KOPT-K1 (cell line): ENCODE results near the gene FASTKD3.

ENCODE experiments used
- H3K27ac ChIP-seq: fragments of 200-600 bp; sonication (generic); 2 replicates; pipeline ENCODE4 v1.5.1; 2016; ENCODE audit warnings: antibody characterized with exemption, mild to moderate bottlenecking, low read depth, low read length; ENCODE audit not compliant: poor library complexity, severe bottlenecking
- H3K36me3 ChIP-seq: fragments of 200-600 bp; sonication (generic); 2 replicates; pipeline ENCODE4 v1.5.1; 2017; ENCODE audit warnings: antibody characterized with exemption, mild to moderate bottlenecking, low read length, moderate library complexity; ENCODE audit not compliant: insufficient read depth
- H3K9me3 ChIP-seq: fragments of 200-600 bp; sonication (generic); 2 replicates; pipeline ENCODE4 v1.5.1; 2017; ENCODE audit warnings: antibody characterized with exemption, low read length, mild to moderate bottlenecking; ENCODE audit not compliant: insufficient read depth, poor library complexity, severe bottlenecking

Gene FASTKD3

GRCh38 chr5:7888901-7889300 lies 20.1 kb upstream of the FASTKD3 start:
- Histone ChIP-seq H3K27ac (no peak overlapping the region), H3K36me3 (peaks cover 97% of the 10 kb centered on the region), H3K9me3 (no peaks in the 10 kb centered on the region)

GRCh38 chr5:7886849-7887475 lies 18.1 kb upstream of the FASTKD3 start:
- Histone ChIP-seq H3K36me3 (peaks cover 97% of the 10 kb centered on the region), H3K9me3 (no peaks in the 10 kb centered on the region), H3K27ac (no peak overlapping the region)

- Histone ChIP-seq H3K27ac (no peak overlapping the region), H3K9me3 (no peaks in the 10 kb centered on the region), H3K36me3 (peaks cover 100% of the 10 kb centered on the region)
Measured at GRCh38 chr5:7884491-7885267, 15.8 kb upstream of the FASTKD3 start.

DNA sequence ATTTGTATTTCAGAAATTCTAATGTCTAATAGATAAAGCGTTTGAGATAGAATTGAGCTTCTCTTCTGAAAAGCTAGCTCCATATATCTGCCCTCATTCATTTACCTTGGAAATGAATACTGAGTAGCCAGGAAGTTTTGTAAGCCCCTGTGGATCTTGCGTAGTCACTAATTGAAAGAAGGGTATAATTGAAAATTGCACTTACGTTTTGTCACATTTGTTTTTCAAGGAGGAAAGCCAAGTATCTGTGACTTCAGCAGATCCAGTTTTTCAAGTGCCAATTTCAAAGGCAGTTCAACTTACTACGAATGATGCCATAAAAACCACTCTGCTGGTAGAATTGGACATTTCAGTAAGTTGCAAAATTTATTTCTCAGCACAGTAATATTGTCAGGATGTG lies 14.1 kb upstream of the FASTKD3 start:
- Histone ChIP-seq H3K27ac (no peak overlapping the region), H3K36me3 (peaks cover 99% of the 10 kb centered on the region), H3K9me3 (no peaks in the 10 kb centered on the region)

DNA sequence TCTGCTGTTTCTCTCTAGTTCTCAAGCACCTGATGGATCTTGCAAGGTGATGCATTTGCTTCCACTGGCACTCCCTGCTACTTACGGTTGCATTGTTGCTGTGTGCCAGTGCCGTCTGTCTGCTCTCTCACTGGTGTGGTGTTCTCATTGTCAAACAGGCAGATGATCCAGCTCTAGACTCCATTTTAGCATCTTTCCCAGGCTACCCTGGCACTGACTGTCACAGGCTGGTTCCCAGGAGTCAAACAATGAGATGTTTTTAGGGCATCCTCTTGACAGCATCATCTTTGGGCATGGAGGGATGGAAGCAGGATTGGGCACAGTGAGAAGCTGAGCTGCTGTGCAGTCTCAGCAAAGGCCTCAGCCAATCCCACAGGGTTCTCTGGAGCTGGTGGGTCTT lies 13.0 kb upstream of the FASTKD3 start:
- Histone ChIP-seq H3K27ac (no peak overlapping the region), H3K36me3 (peaks cover 99% of the 10 kb centered on the region), H3K9me3 (no peaks in the 10 kb centered on the region)

- no peaks in the 10 kb centered on the region for H3K9me3 ChIP-seq
- H3K36me3 ChIP-seq, result peaks cover 99% of the 10 kb centered on the region
- no peak overlapping the region for H3K27ac ChIP-seq
Measured at GRCh38 chr5:7881091-7881490, 12.3 kb upstream of the FASTKD3 start.

DNA sequence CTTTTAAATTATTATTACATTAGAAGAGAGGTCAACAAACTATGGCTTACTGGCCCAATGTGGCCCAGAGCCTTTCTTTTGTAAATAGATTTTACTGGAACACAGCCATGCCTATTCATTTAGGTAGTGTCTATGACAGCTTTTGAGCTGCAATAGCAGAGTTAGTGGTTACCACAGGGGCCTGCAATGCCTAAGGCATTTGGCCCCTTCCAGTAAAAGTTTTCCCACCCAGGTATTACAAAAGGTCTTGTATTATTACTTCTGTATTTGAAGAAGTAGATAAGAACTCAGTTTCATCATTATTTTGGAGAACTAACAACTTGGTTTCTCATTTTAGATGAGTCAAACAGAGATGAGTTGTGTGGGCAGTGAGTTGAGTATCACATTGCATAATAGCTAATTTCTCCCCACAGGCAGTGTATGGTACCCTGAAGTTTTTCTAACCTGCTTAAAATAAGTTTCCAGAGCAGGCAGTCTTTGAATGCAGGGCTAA lies 9.6 kb upstream of the FASTKD3 start:
- Histone ChIP-seq H3K36me3 (peaks cover 97% of the 10 kb centered on the region), H3K27ac (no peak overlapping the region), H3K9me3 (no peaks in the 10 kb centered on the region)

- H3K27ac ChIP-seq, result no peak overlapping the region
- H3K36me3 ChIP-seq, result peaks cover 93% of the 10 kb centered on the region
- H3K9me3 ChIP-seq, result no peaks in the 10 kb centered on the region
Measured at GRCh38 chr5:7877851-7878250, 9.0 kb upstream of the FASTKD3 start.

GRCh38 chr5:7876867-7877266 lies 8.0 kb upstream of the FASTKD3 start:
- no peak overlapping the region for H3K27ac ChIP-seq
- H3K36me3 ChIP-seq, result peaks cover 87% of the 10 kb centered on the region

DNA sequence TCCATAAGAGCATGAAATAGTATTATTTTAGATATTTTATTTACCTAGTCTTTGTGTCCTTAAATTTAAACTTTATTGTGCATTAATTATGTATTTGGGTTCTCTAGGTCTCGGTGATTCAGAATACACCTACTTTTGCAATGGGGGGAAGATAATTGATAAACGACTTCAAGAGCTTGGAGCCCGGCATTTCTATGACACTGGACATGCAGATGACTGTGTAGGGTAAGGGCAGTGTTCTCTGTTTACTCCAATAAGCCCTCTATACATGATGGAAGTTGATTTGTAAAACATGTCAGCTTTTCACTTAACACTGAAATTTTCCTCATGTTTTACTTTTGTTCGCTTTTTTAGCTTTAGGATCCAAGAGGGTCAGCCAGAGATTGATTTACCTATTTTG lies 6.3 kb upstream of the FASTKD3 start:
- Histone ChIP-seq H3K9me3 (no peaks in the 10 kb centered on the region), H3K36me3 (peaks cover 70% of the 10 kb centered on the region), H3K27ac (no peak overlapping the region)

More at GRCh38 chr5:7876867-7877266, 8.0 kb upstream of the FASTKD3 start:
- no peaks in the 10 kb centered on the region for H3K9me3 ChIP-seq

DNA sequence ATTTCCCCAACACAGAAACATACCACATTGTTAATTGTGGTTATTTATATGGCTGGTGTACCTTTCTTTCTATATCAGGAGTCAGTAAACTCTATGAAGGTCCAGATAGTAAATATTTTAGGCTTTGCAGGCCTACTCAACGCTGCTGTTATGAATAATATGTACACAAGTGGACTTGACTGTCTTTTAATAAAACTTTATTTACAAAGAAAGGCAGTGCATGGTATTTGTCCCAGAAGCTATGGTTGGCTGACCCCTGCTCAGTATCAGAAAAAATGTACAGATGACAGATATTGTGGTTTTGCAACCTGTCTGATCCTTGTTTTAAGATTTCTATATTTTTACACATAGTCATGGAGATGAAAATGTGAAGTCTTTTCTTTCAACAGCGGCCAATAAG lies 5.8 kb upstream of the FASTKD3 start:
- Histone ChIP-seq H3K27ac (no peak overlapping the region), H3K9me3 (no peaks in the 10 kb centered on the region), H3K36me3 (peaks cover 65% of the 10 kb centered on the region)

DNA sequence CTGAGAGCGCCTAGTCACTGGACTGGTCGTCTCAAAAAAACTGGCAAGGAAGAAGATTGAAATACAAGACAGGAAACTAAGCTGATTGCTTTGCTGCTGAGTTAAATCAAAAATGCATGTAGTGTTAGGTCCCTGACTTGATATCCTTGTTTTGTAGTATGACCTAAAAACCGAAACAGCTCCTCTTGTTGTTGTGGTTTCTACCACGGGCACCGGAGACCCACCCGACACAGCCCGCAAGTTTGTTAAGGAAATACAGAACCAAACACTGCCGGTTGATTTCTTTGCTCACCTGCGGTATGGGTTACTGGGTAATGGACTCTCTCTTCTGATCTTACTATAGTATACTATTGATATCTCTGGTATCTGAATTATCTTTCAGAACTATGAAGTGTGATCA lies 4.4 kb upstream of the FASTKD3 start:
- Histone ChIP-seq H3K27ac (no peak overlapping the region), H3K9me3 (no peaks in the 10 kb centered on the region), H3K36me3 (peaks cover 51% of the 10 kb centered on the region)

GRCh38 chr5:7872517-7873130 lies 3.8 kb upstream of the FASTKD3 start:
- H3K36me3 ChIP-seq, result peaks cover 45% of the 10 kb centered on the region
- no peak overlapping the region for H3K27ac ChIP-seq
- H3K9me3 ChIP-seq, result no peaks in the 10 kb centered on the region

DNA sequence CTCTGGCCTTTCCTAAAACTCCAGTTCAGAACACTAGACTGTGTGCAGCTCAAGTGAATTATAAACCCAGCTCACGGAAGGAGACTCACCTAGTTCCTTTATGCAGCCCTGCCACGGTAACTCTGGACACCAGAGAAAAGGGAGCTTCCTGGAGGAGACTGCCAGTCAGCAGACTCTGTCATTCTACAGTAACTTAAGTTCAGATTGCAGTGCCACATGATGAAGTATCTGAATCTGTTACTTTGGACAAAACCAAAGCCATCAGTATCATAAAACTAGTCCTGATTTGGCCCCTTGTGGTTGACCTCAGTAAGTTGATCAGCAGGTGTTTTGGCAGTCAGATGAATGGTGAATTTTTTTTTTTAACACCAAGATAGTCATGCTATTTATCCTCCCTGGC lies 2.8 kb upstream of the FASTKD3 start:
- Histone ChIP-seq H3K9me3 (no peaks in the 10 kb centered on the region), H3K36me3 (peaks cover 41% of the 10 kb centered on the region), H3K27ac (no peak overlapping the region)

GRCh38 chr5:7869474-7870136 lies 774 bp upstream of the FASTKD3 start:
- peak overlapping the region; percentile 73 for H3K27ac ChIP-seq

More at GRCh38 chr5:7869474-7870136, 774 bp upstream of the FASTKD3 start:
- Histone ChIP-seq H3K9me3 (no peaks in the 10 kb centered on the region), H3K36me3 (peaks cover 43% of the 10 kb centered on the region)
